Brain microvascular endothelial cell (primary cell): ENCODE measurements around the gene GPR132.
"Not testable (repeated sequence)": the region's sequence is repeated elsewhere in the genome, so short reads cannot be mapped to it uniquely, and the experiment has no call there.

ENCODE experiments used
- DNase-seq: peaks from one replicate; pipeline ENCODE4 v3.0.0-alpha.2; 2020
- H3K27ac ChIP-seq: fragments of 250-450 bp; sonication (Bioruptor Pico); 2 replicates; pipeline ENCODE4 v1.5.1; 2020; ENCODE audit warnings: mild to moderate bottlenecking, moderate library complexity
- H3K27me3 ChIP-seq: fragments of 250-450 bp; sonication (Bioruptor Pico); replicated peaks from 2 replicates; pipeline ENCODE4 v1.5.1; 2020; ENCODE audit warnings: mild to moderate bottlenecking
- H3K36me3 ChIP-seq: fragments of 250-450 bp; sonication (Bioruptor Pico); replicated peaks from 2 replicates; pipeline ENCODE4 v1.5.1; 2020; ENCODE audit warnings: mild to moderate bottlenecking
- H3K4me3 ChIP-seq: 2 replicates; pipeline ENCODE4 v1.5.1; 2011; ENCODE audit warnings: low read depth, mild to moderate bottlenecking, control low read depth, low read length, moderate library complexity
- in situ Hi-C: cut with HindIII; loops from 2 replicates; pipeline ENCODE4 v1.10.0; 2017; ENCODE audit warnings: low sequenced_read_pairs, low pct_ligation_motif_present
- TF ChIP-seq, protein P1 (sequence below): IDR thresholded peaks from 2 replicates; pipeline ENCODE4 v1.5.1; 2011; ENCODE audit warnings: low read depth, mild to moderate bottlenecking, moderate library complexity, low read length, control low read depth, inconsistent platforms; ENCODE audit errors: missing control alignments

Gene GPR132

DNA sequence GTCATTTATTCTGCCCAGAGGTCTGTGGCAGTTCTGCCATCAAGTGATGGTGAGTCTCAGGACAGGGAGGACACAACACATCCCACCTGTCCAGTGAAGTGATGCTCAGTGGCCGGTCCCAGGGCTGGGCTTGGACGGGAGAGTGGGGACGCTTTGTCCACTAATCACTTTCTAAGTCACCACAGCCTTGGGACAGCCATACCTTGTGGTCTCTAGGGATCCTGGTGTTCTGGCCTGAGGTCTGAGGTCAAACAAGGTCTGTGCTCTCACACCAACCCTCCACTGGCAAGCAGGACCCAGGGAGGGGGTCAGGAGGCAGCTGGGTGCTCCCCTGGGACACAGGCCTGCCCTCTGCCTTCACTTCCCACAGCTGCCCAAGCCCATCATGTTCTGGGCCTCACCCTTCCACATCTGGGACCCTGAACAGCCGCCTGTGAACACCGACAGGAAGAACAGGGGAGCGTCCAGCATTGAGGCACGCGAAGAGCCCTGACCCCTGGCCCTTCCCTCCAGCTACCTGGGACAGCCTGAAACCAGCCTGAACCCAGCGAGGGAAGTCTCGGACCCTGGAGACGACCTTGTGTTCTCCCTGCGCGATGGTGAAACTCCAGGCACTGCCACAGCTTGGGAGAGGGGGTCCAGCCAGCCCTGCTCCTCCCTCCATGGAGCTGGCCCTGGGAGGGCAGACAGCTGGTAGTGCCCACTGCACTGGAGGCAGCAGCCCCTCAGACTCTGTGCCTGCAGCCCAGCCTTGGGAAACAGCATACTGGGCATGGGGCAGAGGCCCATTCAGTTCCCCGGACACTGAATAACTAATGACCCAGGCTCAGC, 19.7 kb upstream of the GPR132 start:
- TF ChIP-seq, protein P1, sequence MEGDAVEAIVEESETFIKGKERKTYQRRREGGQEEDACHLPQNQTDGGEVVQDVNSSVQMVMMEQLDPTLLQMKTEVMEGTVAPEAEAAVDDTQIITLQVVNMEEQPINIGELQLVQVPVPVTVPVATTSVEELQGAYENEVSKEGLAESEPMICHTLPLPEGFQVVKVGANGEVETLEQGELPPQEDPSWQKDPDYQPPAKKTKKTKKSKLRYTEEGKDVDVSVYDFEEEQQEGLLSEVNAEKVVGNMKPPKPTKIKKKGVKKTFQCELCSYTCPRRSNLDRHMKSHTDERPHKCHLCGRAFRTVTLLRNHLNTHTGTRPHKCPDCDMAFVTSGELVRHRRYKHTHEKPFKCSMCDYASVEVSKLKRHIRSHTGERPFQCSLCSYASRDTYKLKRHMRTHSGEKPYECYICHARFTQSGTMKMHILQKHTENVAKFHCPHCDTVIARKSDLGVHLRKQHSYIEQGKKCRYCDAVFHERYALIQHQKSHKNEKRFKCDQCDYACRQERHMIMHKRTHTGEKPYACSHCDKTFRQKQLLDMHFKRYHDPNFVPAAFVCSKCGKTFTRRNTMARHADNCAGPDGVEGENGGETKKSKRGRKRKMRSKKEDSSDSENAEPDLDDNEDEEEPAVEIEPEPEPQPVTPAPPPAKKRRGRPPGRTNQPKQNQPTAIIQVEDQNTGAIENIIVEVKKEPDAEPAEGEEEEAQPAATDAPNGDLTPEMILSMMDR: no peak
- H3K27me3 ChIP-seq: no peaks in the 10 kb centered on the region
- H3K4me3 ChIP-seq: no peak overlapping the region
- DNase-seq: no peak
- H3K36me3 ChIP-seq: no peaks in the 10 kb centered on the region
- no peak overlapping the region for H3K27ac ChIP-seq
- in situ Hi-C loops: no loop called here

- no peak for DNase-seq
- no peaks in the 10 kb centered on the region for H3K36me3 ChIP-seq
- no peak overlapping the region for H3K27ac ChIP-seq
- H3K4me3 ChIP-seq: no peak overlapping the region
- H3K27me3 ChIP-seq: no peaks in the 10 kb centered on the region
- TF ChIP-seq, protein P1: no peak
- in situ Hi-C loops: no loop called here
Measured at GRCh38 chr14:105083926-105084685, 18.9 kb upstream of the GPR132 start.

- TF ChIP-seq, protein P1: no peak
- DNase-seq: no peak
- Histone ChIP-seq H3K27ac (no peak overlapping the region), H3K36me3 (no peaks in the 10 kb centered on the region), H3K27me3 (no peaks in the 10 kb centered on the region), H3K4me3 (no peak overlapping the region)
- in situ Hi-C loops: no loop called here
Measured at GRCh38 chr14:105082703-105083102, 17.5 kb upstream of the GPR132 start.

DNA sequence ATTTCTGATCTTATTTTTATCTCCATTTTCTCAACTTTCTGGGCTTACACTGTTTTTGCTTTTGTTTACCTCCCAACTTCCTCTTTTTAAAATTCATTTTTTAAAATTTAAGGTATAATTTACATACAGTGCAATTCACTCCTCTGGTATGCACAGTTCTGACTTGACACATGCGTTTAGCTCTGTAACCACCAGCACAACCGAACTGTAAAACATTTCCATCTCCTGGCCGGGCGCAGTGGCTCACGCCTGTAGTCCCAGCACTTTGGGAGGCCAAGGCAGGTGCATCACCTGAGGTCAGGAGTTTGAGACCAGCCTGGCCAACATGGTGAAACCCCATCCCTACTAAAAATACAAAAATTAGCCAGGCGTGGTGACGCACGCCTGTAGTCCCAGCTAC, 16.2 kb upstream of the GPR132 start:
- H3K27ac ChIP-seq, in situ Hi-C loops, H3K27me3 ChIP-seq, H3K36me3 ChIP-seq, DNase-seq, H3K4me3 ChIP-seq: not testable (repeated sequence)

DNA sequence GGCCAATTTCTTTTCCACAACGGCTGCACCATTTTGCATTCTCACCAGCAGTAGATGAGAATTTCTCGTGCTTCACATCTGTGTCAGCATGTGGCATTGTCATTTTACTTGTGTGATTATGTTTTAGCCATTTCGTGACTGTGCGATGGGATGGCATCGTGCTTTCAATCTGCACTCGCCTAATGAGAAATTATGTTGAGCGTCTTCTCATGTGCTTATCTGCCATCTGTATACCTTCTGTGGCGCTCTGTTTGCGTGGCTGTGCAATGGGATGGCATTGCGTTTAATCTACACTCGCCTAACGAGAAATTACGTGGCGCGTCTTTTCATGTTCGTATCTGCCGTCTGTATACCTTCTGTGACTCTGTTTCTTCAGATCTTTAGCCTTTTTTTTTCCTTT, 14.9 kb upstream of the GPR132 start:
- Histone ChIP-seq H3K27me3 (no peaks in the 10 kb centered on the region), H3K4me3 (no peak overlapping the region), H3K27ac (no peak overlapping the region), H3K36me3 (no peaks in the 10 kb centered on the region)
- TF ChIP-seq, protein P1: no peak
- no peak for DNase-seq
- in situ Hi-C loops: no loop called here

GRCh38 chr14:105078294-105078693, 13.1 kb upstream of the GPR132 start:
- no peaks in the 10 kb centered on the region for H3K27me3 ChIP-seq
- TF ChIP-seq, protein P1: no peak
- DNase-seq: no peak
- in situ Hi-C loops: no loop called here
- no peak overlapping the region for H3K27ac ChIP-seq
- no peak overlapping the region for H3K4me3 ChIP-seq
- H3K36me3 ChIP-seq: no peaks in the 10 kb centered on the region
